OCI-LY7 (cell line): Measurements from ENCODE around the gene LGALS8. TPM values are rescaled to one million over a fixed set of nuclear protein-coding genes. Genes with fewer than 3 reads are reported as not detected.

Experiments used
- BruUV-seq: library from RNA; stranded (reverse); fragments of 400-500 nt; replicated peaks from 2 replicates; lab custom pipeline; 2021; lab: Mats Ljungman, UMichigan
- CTCF ChIA-PET: fragments of 300-600 bp; sonication (Branson Sonifier 250); formaldehyde crosslinking; loops from one replicate; lab custom pipeline; 2022; ENCODE audit warnings: antibody characterized with exemption; ENCODE audit not compliant: unreplicated experiment; lab: Charles Lee
- POLR2A ChIA-PET: fragments of 300-600 bp; sonication (Branson Sonifier 250); formaldehyde crosslinking; loops from one replicate; lab custom pipeline; 2022; ENCODE audit warnings: antibody characterized with exemption; lab: Charles Lee
- DNase-seq: peaks from one replicate; pipeline ENCODE4 v3.0.0-alpha.2; 2015; ENCODE audit warnings: low spot score
- H2AFZ ChIP-seq: fragments of 200-600 bp; sonication (generic), shearing (Covaris generic); 2 replicates; pipeline ENCODE4 v1.6.1; 2014; ENCODE audit warnings: mild to moderate bottlenecking, antibody characterized with exemption, low read length, moderate library complexity
- H3K27ac ChIP-seq: fragments of 200-600 bp; sonication (generic); 2 replicates; pipeline ENCODE4 v1.5.1; 2014; ENCODE audit warnings: mixed run types, low read depth, mild to moderate bottlenecking, moderate library complexity, low read length, inconsistent platforms; ENCODE audit not compliant: poor library complexity, severe bottlenecking
- H3K36me3 ChIP-seq: fragments of 200-600 bp; sonication (generic); 2 replicates; pipeline ENCODE4 v1.6.1; 2014; ENCODE audit warnings: mild to moderate bottlenecking, antibody characterized with exemption, low read length, moderate library complexity, mixed read lengths; ENCODE audit not compliant: insufficient read depth
- H3K4me1 ChIP-seq: fragments of 200-600 bp; sonication (generic); 2 replicates; pipeline ENCODE4 v1.5.1; 2014; ENCODE audit warnings: mild to moderate bottlenecking, low read length; ENCODE audit not compliant: insufficient read depth, poor library complexity, severe bottlenecking
- H3K4me2 ChIP-seq: fragments of 200-600 bp; sonication (generic); 2 replicates; pipeline ENCODE4 v1.6.1; 2014; ENCODE audit warnings: mild to moderate bottlenecking, low read length
- H3K4me3 ChIP-seq: fragments of 200-600 bp; sonication (generic); 2 replicates; pipeline ENCODE4 v1.5.1; 2014; ENCODE audit warnings: mild to moderate bottlenecking, low read depth, low read length; ENCODE audit not compliant: poor library complexity, severe bottlenecking
- H3K79me2 ChIP-seq: fragments of 200-600 bp; sonication (generic); 2 replicates; pipeline ENCODE4 v1.6.1; 2016; ENCODE audit warnings: low read depth, mild to moderate bottlenecking, low read length, moderate library complexity, mixed read lengths; ENCODE audit not compliant: insufficient read depth
- H3K9me2 ChIP-seq: fragments of 200-600 bp; sonication (generic); 2 replicates; pipeline ENCODE4 v1.6.1; 2016; ENCODE audit warnings: mild to moderate bottlenecking, low read length, mixed read lengths; ENCODE audit not compliant: insufficient read depth
- H3K9me3 ChIP-seq: fragments of 200-600 bp; sonication (generic); 2 replicates; pipeline ENCODE4 v1.6.1; 2014; ENCODE audit warnings: mild to moderate bottlenecking, mixed run types, low read length, mixed read lengths
- H4K20me1 ChIP-seq: fragments of 200-600 bp; sonication (generic); 2 replicates; pipeline ENCODE4 v1.6.1; 2014; ENCODE audit warnings: mild to moderate bottlenecking, antibody characterized with exemption, low read length, moderate library complexity, mixed read lengths; ENCODE audit not compliant: insufficient read depth
- EZH2phosphoT487 ChIP-seq: fragments of 200-600 bp; sonication (generic); IDR thresholded peaks from 2 replicates; pipeline ENCODE4 v1.6.1; 2018; ENCODE audit warnings: low read depth, borderline replicate concordance, mild to moderate bottlenecking, mixed run types, antibody characterized with exemption, low read length, moderate library complexity, mixed read lengths
- intact Hi-C: fragments of 100-400 bp; cut with micrococcal nuclease; formaldehyde crosslinking; loops from one replicate; pipeline ENCODE4 v1.10.0; 2022; ENCODE audit not compliant: unreplicated experiment
- total RNA-seq, 2 experiments: library from RNA; depleted of rRNA in 1 of 2; stranded (reverse); fragments of >200 nt in 1 of 2; shearing (Covaris generic) in 1 of 2; gene quantifications; 2 replicates each; pipeline ENCODE4 v1.2.3, GENCODE V29; 2014 to 2022
- TF ChIP-seq, protein P1 (sequence below): fragments of 200-600 bp; sonication (generic); conservative IDR thresholded peaks from 2 replicates; pipeline ENCODE4 v1.5.1; 2014; ENCODE audit warnings: mild to moderate bottlenecking, antibody characterized with exemption, low read length, moderate library complexity, mixed read lengths

The LGALS8 gene
- total RNA-seq, 2 experiments from 2014 or later = not detected

DNA sequence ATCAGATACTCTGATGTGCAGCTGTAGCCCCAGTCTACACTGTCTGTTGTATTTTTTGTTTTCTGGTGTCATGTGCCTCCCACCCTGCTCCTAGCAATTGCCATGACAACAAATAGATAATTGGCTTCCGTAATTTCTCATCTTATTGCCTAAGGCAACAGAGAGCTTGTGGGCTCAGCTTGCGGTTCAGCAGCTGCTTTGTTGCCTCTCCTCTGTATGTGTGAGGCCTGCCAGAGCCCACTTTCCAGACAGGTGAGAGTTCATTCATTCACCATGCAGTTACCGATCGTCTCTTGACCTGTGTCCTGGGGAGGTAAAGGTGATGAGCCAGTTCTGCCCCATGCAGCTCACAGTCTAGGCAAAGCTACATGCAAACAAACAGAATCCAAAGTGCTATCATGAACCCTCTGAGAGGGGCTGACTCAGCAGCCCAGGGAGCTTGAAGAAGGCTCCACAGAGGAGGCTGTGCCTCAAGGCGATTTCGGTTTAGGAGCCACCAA is 11.9 kb downstream of the LGALS8 start:
- CTCF ChIA-PET = no interaction called here
- DNase-seq = no peak

DNA sequence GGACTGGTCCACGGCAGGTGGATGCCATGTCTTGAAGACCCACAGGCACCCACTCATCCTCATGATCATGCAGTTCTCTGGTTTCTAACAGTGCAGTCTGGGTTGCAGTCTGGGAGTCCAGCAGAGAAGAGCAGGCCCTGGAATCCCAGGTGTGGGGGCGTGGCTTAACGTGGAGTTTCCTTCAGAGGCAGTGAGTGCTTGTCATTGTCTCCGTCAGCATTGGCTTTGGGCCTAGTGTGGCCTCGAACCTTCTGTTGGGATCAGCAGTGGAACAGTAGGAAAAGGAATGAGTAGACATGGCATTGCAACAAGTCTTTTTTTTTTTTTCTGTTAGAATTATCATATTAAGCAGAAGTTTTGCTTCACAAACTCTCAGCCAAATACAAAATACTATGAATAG is 12.8 kb downstream of the LGALS8 start:
- Histone ChIP-seq H3K27ac (no peak overlapping the region), H3K9me2 (no peaks in the 10 kb centered on the region), H3K79me2 (no peaks in the 10 kb centered on the region), H3K4me2 (no peak overlapping the region), H4K20me1 (no peaks in the 10 kb centered on the region; the same call in 1 of the 2 replicates), H3K4me1 (peaks cover 7% of the 10 kb centered on the region), H2AFZ (no peak overlapping the region), H3K36me3 (peaks cover 5% of the 10 kb centered on the region; the same call in 1 of the 2 replicates), H3K9me3 (no peaks in the 10 kb centered on the region), H3K4me3 (no peak overlapping the region)
- intact Hi-C loops = no loop called here
- POLR2A ChIA-PET = interaction anchor here (1.1 kb wide), 1 partner anchor 66 kb away, joined by 3 read pairs; no protein-coding TSS in a partner anchor
- CTCF ChIA-PET = no interaction called here
- no peak for DNase-seq
- no TSS peak for BruUV-seq
- TF ChIP-seq EZH2phosphoT487 = no peak
- TF ChIP-seq, protein P1, sequence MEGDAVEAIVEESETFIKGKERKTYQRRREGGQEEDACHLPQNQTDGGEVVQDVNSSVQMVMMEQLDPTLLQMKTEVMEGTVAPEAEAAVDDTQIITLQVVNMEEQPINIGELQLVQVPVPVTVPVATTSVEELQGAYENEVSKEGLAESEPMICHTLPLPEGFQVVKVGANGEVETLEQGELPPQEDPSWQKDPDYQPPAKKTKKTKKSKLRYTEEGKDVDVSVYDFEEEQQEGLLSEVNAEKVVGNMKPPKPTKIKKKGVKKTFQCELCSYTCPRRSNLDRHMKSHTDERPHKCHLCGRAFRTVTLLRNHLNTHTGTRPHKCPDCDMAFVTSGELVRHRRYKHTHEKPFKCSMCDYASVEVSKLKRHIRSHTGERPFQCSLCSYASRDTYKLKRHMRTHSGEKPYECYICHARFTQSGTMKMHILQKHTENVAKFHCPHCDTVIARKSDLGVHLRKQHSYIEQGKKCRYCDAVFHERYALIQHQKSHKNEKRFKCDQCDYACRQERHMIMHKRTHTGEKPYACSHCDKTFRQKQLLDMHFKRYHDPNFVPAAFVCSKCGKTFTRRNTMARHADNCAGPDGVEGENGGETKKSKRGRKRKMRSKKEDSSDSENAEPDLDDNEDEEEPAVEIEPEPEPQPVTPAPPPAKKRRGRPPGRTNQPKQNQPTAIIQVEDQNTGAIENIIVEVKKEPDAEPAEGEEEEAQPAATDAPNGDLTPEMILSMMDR = no peak

More for the DNA sequence above, 11.9 kb downstream of the LGALS8 start:
- POLR2A ChIA-PET = interaction anchor here (1.1 kb wide), 1 partner anchor 67 kb away, joined by 3 read pairs; no protein-coding TSS in a partner anchor
- Histone ChIP-seq H3K27ac (no peak overlapping the region), H3K4me2 (no peak overlapping the region), H3K4me3 (no peak overlapping the region), H3K9me2 (no peaks in the 10 kb centered on the region), H4K20me1 (no peaks in the 10 kb centered on the region; the same call in 1 of the 2 replicates), H2AFZ (no peak overlapping the region), H3K79me2 (no peaks in the 10 kb centered on the region), H3K4me1 (peaks cover 12% of the 10 kb centered on the region), H3K9me3 (no peaks in the 10 kb centered on the region), H3K36me3 (peaks cover under 1% of the 10 kb centered on the region; the same call in 1 of the 2 replicates)
- TF ChIP-seq EZH2phosphoT487 = no peak
- TF ChIP-seq, protein P1 = no peak
- intact Hi-C loops = no loop called here
- BruUV-seq = no TSS peak

DNA sequence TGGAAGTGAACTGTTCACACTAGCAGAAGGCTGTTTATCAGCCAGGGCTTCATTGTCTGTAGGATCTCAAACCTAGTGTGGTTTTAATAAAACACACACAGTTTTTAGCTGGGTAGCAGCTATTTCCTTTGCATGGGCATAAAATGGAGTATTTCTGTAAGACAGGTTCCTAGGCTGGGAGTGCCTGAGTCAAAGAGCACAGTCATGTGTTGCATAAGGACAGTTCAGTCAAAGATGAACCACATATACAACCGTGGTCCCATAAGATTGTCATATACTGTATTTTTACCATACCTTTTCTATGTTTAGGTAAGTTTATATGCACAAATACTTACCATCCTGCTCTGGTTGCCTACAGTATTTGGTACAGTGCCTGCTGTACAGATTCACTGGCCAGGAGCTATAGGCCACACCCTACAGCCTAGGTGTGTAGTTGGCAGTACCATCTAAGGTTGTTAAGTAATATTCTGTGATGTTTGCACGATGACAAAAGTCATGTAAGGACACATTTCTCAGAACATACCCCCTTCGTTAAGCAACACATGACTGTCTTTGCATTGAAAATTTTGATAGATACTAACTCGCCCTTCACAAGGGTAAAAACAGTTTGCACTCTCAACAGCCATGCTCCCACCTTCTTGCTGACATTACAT is 17.2 kb downstream of the LGALS8 start:
- Histone ChIP-seq H3K79me2 (no peaks in the 10 kb centered on the region), H3K4me3 (no peak overlapping the region), H3K4me1 (no peaks in the 10 kb centered on the region), H2AFZ (no peak overlapping the region), H3K9me2 (no peaks in the 10 kb centered on the region), H3K4me2 (no peak overlapping the region), H3K36me3 (peaks cover 34% of the 10 kb centered on the region), H3K9me3 (no peaks in the 10 kb centered on the region), H4K20me1 (no peaks in the 10 kb centered on the region; the same call in 1 of the 2 replicates), H3K27ac (no peak overlapping the region)
- POLR2A ChIA-PET = no interaction called here
- BruUV-seq = no TSS peak
- no peak for DNase-seq
- intact Hi-C loops = no loop called here
- TF ChIP-seq, protein P1 = no peak
- TF ChIP-seq EZH2phosphoT487 = no peak
- CTCF ChIA-PET = no interaction called here
